ENCODE results near the gene ADH6. TPM values are rescaled to one million over a fixed set of nuclear protein-coding genes. Genes with fewer than 3 reads are reported as not detected.

Gene ADH6
- total and polyA plus RNA-seq, 2 of the 8 experiments (the other 6 are each of a cell fraction or from before 2014, with no cell fraction given): not detected

DNA sequence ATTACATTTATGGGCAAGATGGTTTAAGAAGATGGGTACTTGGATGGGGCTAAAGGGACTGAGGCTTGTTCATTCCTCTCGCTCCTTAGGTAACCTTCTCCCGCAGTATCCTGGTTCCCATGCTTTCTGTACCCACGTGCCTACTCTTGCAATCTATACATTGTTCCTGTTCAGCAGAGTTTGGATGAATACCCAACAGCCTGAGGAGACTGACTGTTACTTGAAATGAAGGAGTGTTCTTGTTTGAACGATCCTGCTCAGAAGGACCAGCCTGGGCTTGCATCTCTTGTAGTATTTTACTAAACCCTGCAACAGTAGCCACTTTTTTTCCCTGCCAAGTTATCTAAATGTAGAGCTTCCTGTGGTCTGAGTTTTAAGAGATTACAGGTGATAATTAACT lies 33.7 kb upstream of the ADH6 start (continued):
- TF ChIP-seq JUND (IDR thresholded peaks at IDR 0.05; ENCODE audit: low read length): no peak
- no peak for TF ChIP-seq NANOG (IDR thresholded peaks at IDR 0.05; ENCODE audit: insufficient read depth, low read depth, low read length, poor library complexity, severe bottlenecking)
